GM19455 (cell line): ENCODE results near the gene HEG1.

Source experiments
- ATAC-seq: cut with Tn5 transposase; IDR thresholded peaks from one replicate; pipeline ENCODE4 v1.9.1; 2021; ENCODE audit not compliant: unreplicated experiment

Gene HEG1

GRCh38 chr3:124923833-124924232, 132.0 kb downstream of the HEG1 start:
- ATAC-seq = no peak

DNA sequence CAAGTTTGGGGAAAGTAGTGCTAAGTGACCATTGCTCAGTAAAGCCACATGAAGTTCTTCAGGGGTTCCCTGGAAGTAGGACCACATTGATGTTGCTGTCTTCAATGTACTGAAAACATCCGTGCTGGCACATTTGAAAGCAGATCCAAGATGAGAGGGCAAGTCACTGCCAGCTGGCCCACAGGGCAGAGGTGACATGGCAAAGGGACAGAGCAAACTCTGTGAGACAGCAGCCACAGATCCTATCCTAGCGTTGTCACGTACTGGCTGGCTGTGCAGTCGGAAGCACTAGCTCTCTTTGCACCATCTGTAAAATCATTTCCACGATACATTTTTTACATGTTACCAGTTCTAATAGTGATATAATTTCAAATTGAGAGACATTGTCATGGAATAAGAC, 135.1 kb downstream of the HEG1 start:
- no peak for ATAC-seq

DNA sequence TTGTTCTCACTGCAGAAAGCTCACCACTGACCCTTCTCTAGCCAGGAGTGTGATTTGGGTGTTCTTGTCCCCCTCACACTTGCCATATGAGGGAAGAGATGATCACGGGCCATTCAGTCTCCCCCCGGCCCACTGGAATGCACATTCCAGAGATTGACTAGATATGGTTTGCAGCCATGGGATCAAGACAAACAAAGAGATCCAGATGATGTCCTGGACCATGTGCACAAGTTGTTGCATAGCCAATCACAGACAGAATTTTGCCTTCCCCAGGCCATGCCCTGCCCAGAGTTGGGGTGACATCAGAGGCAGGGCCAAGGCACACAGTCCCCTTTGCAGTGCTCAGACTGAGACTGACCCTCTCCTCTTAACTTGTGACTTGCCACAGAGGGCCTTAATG, 136.0 kb downstream of the HEG1 start:
- no peak for ATAC-seq

- ATAC-seq = no peak
Measured at GRCh38 chr3:124918524-124918923, 137.3 kb downstream of the HEG1 start.

- ATAC-seq = no peak
Measured at GRCh38 chr3:124916837-124917409, 138.9 kb downstream of the HEG1 start.
